GM04504 (cell line): ENCODE data around the gene WDR74.

Experiments used
- DNase-seq: peaks from one replicate; pipeline ENCODE4 v3.0.0-alpha.2; 2012; ENCODE audit warnings: low read depth

Gene WDR74

GRCh38 chr11:62794201-62794775 is 45.1 kb downstream of the WDR74 start:
- no peak for DNase-seq

- DNase-seq, result no peak
These were observed 47.2 kb downstream of the WDR74 start for GRCh38 chr11:62792202-62792575.

GRCh38 chr11:62791501-62792201 is 47.7 kb downstream of the WDR74 start, which contains the start of gene TMEM223:
Gene TMEM223 (minus strand): TSS chr11:62792006. CDS start chr11:62791994, 12 bp downstream.
- peak; percentile 54 for DNase-seq

- no peak for DNase-seq
These were observed 49.8 kb downstream of the WDR74 start for GRCh38 chr11:62789576-62789975.

- DNase-seq, result no peak
These were observed 50.4 kb downstream of the WDR74 start for GRCh38 chr11:62788991-62789390.

- peak; percentile 94 for DNase-seq
These were observed 52.2 kb downstream of the WDR74 start, which contains the start of gene TMEM179B for GRCh38 chr11:62787005-62787759. Gene TMEM179B (plus strand): TSS chr11:62787402. CDS start chr11:62787432, 30 bp downstream.

- DNase-seq, result peak; percentile 69
These were observed 52.9 kb downstream of the WDR74 start for GRCh38 chr11:62786318-62787004.
